GM12864 (cell line): ENCODE data around the gene OSBPL10.

Experiments used
- DNase-seq: peaks from one replicate; pipeline ENCODE4 v3.0.0-alpha.2; 2011; ENCODE audit warnings: low read depth
- H3K4me3 ChIP-seq: 2 replicates; pipeline ENCODE4 v1.5.1; 2011; ENCODE audit warnings: mild to moderate bottlenecking, low read depth, low read length, control low read depth
- CTCF ChIP-seq: IDR thresholded peaks from 2 replicates; pipeline ENCODE4 v1.5.1; 2011; ENCODE audit warnings: low read depth, mild to moderate bottlenecking, moderate library complexity, low read length, control low read depth, inconsistent platforms; ENCODE audit errors: missing control alignments

Gene OSBPL10

GRCh38 chr3:31974964-31975363, 6.1 kb downstream of the OSBPL10 start:
- no peak for DNase-seq
- no peak overlapping the region for H3K4me3 ChIP-seq
- TF ChIP-seq CTCF = no peak

DNA sequence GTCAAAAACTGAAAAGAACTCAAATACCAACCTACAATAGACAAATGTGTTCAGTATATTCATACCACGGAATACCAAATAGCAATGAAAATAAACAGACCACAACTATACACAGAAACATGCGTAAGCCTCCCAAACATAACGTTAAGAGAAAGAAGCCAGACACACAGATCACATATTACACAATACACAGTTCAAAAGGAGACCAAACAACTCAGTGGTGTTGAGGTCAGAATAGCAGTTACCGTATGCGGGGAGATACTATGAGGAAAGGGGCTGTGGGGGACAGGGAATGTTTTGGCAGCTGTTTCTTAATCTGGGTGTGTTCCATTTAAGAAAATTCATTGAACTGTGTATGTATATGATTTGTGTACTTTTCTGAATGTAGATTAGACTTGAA, 6.6 kb downstream of the OSBPL10 start:
- H3K4me3 ChIP-seq = no peak overlapping the region
- no peak for TF ChIP-seq CTCF
- no peak for DNase-seq

DNA sequence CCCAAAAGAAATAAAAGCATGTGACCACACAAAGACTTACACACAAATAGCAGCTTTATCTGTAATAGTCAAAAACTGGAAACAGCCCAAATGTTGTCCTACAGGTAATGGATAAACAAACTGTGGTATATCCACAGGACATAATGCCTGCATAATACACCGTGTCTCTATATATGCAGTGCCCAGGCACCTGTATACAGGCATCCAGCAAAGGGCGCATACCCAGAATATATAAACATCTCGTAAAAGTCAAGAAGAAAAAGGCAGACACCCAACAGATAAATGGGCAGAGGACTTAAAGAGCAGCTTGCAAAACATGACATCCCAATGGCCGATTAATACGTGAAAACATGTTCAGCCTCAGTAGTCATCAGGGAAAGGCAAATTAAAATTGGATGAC, 7.2 kb downstream of the OSBPL10 start:
- H3K4me3 ChIP-seq = no peak overlapping the region
- DNase-seq = no peak
- no peak for TF ChIP-seq CTCF

GRCh38 chr3:31973081-31973480, 8.0 kb downstream of the OSBPL10 start:
- DNase-seq = no peak
- no peak overlapping the region for H3K4me3 ChIP-seq
- no peak for TF ChIP-seq CTCF

GRCh38 chr3:31971607-31972006, 9.5 kb downstream of the OSBPL10 start:
- no peak for TF ChIP-seq CTCF
- DNase-seq = no peak
- no peak overlapping the region for H3K4me3 ChIP-seq

DNA sequence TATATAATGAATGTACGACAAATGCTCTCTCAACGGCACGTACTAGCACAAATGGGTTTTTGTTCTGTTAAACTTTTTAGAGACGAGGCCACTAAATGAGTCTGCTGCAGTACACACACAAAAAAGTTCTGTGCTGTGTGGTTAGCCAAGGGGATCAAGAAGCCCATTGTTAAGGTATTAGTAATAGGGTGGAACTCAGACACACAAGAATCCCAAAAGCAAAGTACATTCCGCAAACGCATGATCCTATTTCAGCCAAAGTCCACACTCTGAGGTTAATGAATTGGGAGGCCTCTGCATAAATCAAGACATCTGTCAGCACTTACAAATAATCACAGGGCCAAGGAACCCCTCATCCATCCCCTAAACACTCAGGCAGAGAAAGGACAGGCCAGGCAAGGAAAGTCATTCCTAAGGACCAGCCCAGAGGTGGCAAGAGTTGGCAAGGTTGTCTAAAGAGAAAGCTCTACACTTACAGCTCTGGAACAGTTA, 12.1 kb downstream of the OSBPL10 start:
- no peak overlapping the region for H3K4me3 ChIP-seq

More for the DNA sequence above, 12.1 kb downstream of the OSBPL10 start:
- DNase-seq = no peak
- no peak for TF ChIP-seq CTCF
